ENCODE data around the gene GALNT6. TPM values are rescaled to one million over a fixed set of nuclear protein-coding genes. Genes with fewer than 3 reads are reported as not detected.

Gene GALNT6
- polyA plus RNA-seq, 4 donors, result 8.4 to 45.2 (median 22.5) TPM

GRCh38 chr12:51383269-51383905 lies 7.8 kb downstream of the GALNT6 start:
- FAIRE-seq (no peak), DNase-seq (no peak)
- 62 to 72% (median 69%) methylated on average over 6 of the region's 6 CpGs for WGBS, 3 donors
- Histone ChIP-seq H3K4me3 (ENCODE audit: low read depth in 1 of 3, low read length in 3 of 3) (no peak overlapping the region), H3K4me1 (ENCODE audit: control insufficient read depth in 3 of 3, insufficient read depth in 2 of 3, low read depth in 1 of 3, low read length in 2 of 3) (peaks cover 0 to 19% (median 0%) of the 10 kb centered on the region in 3 donors), H3K27me3 (ENCODE audit: control insufficient read depth in 3 of 3, insufficient read depth in 3 of 3, low read length in 3 of 3) (no peaks in the 10 kb centered on the region), H3K36me3 (ENCODE audit: control insufficient read depth in 3 of 3, insufficient read depth in 2 of 3, low read depth in 1 of 3, low read length in 3 of 3) (peaks cover 0 to 58% (median 16%) of the 10 kb centered on the region in 3 donors), H3K27ac (ENCODE audit: low read depth in 1 of 3, low read length in 2 of 3) (no peak overlapping the region), H3K9me3 (ENCODE audit: control insufficient read depth in 2 of 2, insufficient read depth in 1 of 2, low read depth in 1 of 2, low read length in 1 of 2) (no peaks in the 10 kb centered on the region)

- FAIRE-seq (no peak), DNase-seq (no peak)
- WGBS, 3 donors, result 88 to 95% (median 95%) methylated on average over 7 of the region's 7 CpGs
- no peak overlapping the region for H3K27ac ChIP-seq (ENCODE audit: low read depth in 1 of 3, low read length in 2 of 3)
- H3K36me3 ChIP-seq (ENCODE audit: control insufficient read depth in 3 of 3, insufficient read depth in 2 of 3, low read depth in 1 of 3, low read length in 3 of 3), result peaks cover 0 to 64% (median 18%) of the 10 kb centered on the region in 3 donors
- H3K4me3 ChIP-seq (ENCODE audit: low read depth in 1 of 3, low read length in 3 of 3), result no peak overlapping the region
- no peaks in the 10 kb centered on the region for H3K9me3 ChIP-seq (ENCODE audit: control insufficient read depth in 2 of 2, insufficient read depth in 1 of 2, low read depth in 1 of 2, low read length in 1 of 2)
- H3K4me1 ChIP-seq (ENCODE audit: control insufficient read depth in 3 of 3, insufficient read depth in 2 of 3, low read depth in 1 of 3, low read length in 2 of 3), result peaks cover 0 to 14% (median 0%) of the 10 kb centered on the region in 3 donors
- no peaks in the 10 kb centered on the region for H3K27me3 ChIP-seq (ENCODE audit: control insufficient read depth in 3 of 3, insufficient read depth in 3 of 3, low read length in 3 of 3)
Observed at GRCh38 chr12:51382173-51382572, 9.0 kb downstream of the GALNT6 start.

GRCh38 chr12:51381226-51382079 lies 9.8 kb downstream of the GALNT6 start:
- FAIRE-seq (no peak), DNase-seq (no peak)
- no peaks in the 10 kb centered on the region for H3K9me3 ChIP-seq (ENCODE audit: control insufficient read depth in 2 of 2, insufficient read depth in 1 of 2, low read depth in 1 of 2, low read length in 1 of 2)
- H3K4me3 ChIP-seq (ENCODE audit: low read depth in 1 of 3, low read length in 3 of 3), result no peak overlapping the region
- H3K27me3 ChIP-seq (ENCODE audit: control insufficient read depth in 3 of 3, insufficient read depth in 3 of 3, low read length in 3 of 3), result no peaks in the 10 kb centered on the region
- H3K4me1 ChIP-seq (ENCODE audit: control insufficient read depth in 3 of 3, insufficient read depth in 2 of 3, low read depth in 1 of 3, low read length in 2 of 3), result peaks cover 0 to 10% (median 0%) of the 10 kb centered on the region in 3 donors
- H3K27ac ChIP-seq (ENCODE audit: low read depth in 1 of 3, low read length in 2 of 3), result no peak overlapping the region
- 47 to 56% (median 53%) methylated on average over 5 of the region's 5 CpGs for WGBS, 3 donors
- peaks cover 0 to 71% (median 21%) of the 10 kb centered on the region in 3 donors for H3K36me3 ChIP-seq (ENCODE audit: control insufficient read depth in 3 of 3, insufficient read depth in 2 of 3, low read depth in 1 of 3, low read length in 3 of 3)

DNA sequence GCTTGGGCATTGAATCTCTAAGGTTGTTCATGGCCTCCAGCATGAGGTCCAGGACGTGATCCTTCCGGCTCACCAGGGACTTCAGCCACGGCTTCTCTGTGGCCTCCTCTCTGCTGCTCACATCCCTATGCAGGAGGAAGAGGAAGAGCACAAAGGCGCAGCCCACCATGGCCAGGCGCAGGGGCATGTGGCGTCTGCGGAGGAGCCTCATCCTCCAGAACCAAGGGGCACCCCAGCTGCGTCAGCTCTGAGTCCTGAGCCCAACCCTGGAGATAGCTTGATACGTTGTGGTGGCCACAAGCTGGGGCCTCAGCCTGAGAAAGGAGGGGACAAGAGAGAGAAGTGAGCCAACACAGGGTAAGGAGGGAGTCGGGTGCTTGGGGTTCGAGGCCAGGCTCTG lies 11.6 kb downstream of the GALNT6 start:
- no peak for DNase-seq

DNA sequence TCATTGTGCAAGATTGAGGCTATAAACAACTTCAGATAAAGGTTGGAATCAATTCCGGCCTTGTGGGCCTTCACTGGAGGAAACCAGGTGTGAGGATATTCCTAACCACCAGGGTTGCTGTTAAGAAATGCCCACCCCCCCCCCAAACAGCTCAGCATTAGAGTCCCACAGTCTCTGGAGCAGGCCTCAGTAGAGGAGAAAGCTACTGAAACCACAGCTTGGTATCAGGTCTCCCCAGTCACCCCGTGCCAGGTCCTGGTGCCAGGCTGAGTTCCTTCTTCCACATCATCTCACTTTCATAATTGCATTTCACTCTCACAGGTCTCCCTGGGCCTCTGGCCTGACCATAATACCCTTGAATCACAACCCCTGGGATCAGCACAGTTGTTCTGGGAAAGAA lies 12.5 kb downstream of the GALNT6 start:
- peaks cover 0 to 3% (median 0%) of the 10 kb centered on the region in 3 donors for H3K4me1 ChIP-seq (ENCODE audit: control insufficient read depth in 3 of 3, insufficient read depth in 2 of 3, low read depth in 1 of 3, low read length in 2 of 3)
- DNase-seq (no peak), FAIRE-seq (no peak)
- no peak overlapping the region for H3K4me3 ChIP-seq (ENCODE audit: low read depth in 1 of 3, low read length in 3 of 3)
- H3K9me3 ChIP-seq (ENCODE audit: control insufficient read depth in 2 of 2, insufficient read depth in 1 of 2, low read depth in 1 of 2, low read length in 1 of 2), result no peaks in the 10 kb centered on the region
- no peaks in the 10 kb centered on the region for H3K27me3 ChIP-seq (ENCODE audit: control insufficient read depth in 3 of 3, insufficient read depth in 3 of 3, low read length in 3 of 3)
- peaks cover 0 to 80% (median 23%) of the 10 kb centered on the region in 3 donors for H3K36me3 ChIP-seq (ENCODE audit: control insufficient read depth in 3 of 3, insufficient read depth in 2 of 3, low read depth in 1 of 3, low read length in 3 of 3)
- WGBS, 3 donors, result 73 to 93% (median 79%) methylated on average over 2 of the region's 2 CpGs
- no peak overlapping the region for H3K27ac ChIP-seq (ENCODE audit: low read depth in 1 of 3, low read length in 2 of 3)

More for the DNA sequence above, 11.6 kb downstream of the GALNT6 start:
- Histone ChIP-seq H3K4me1 (ENCODE audit: control insufficient read depth in 3 of 3, insufficient read depth in 2 of 3, low read depth in 1 of 3, low read length in 2 of 3) (peaks cover 0 to 3% (median 0%) of the 10 kb centered on the region in 3 donors), H3K36me3 (ENCODE audit: control insufficient read depth in 3 of 3, insufficient read depth in 2 of 3, low read depth in 1 of 3, low read length in 3 of 3) (peaks cover 0 to 80% (median 23%) of the 10 kb centered on the region in 3 donors), H3K4me3 (ENCODE audit: low read depth in 1 of 3, low read length in 3 of 3) (no peak overlapping the region), H3K27me3 (ENCODE audit: control insufficient read depth in 3 of 3, insufficient read depth in 3 of 3, low read length in 3 of 3) (no peaks in the 10 kb centered on the region), H3K27ac (ENCODE audit: low read depth in 1 of 3, low read length in 2 of 3) (no peak overlapping the region), H3K9me3 (ENCODE audit: control insufficient read depth in 2 of 2, insufficient read depth in 1 of 2, low read depth in 1 of 2, low read length in 1 of 2) (no peaks in the 10 kb centered on the region)
- WGBS, 3 donors, result 93 to 97% (median 94%) methylated on average over 11 of the region's 11 CpGs
- FAIRE-seq, result no peak

GRCh38 chr12:51377099-51377984 lies 13.9 kb downstream of the GALNT6 start:
- WGBS, 3 donors, result 85 to 91% (median 86%) methylated on average over 11 of the region's 11 CpGs
- Histone ChIP-seq H3K4me1 (ENCODE audit: control insufficient read depth in 3 of 3, insufficient read depth in 2 of 3, low read depth in 1 of 3, low read length in 2 of 3) (no peaks in the 10 kb centered on the region), H3K4me3 (ENCODE audit: low read depth in 1 of 3, low read length in 3 of 3) (no peak overlapping the region), H3K27me3 (ENCODE audit: control insufficient read depth in 3 of 3, insufficient read depth in 3 of 3, low read length in 3 of 3) (no peaks in the 10 kb centered on the region), H3K9me3 (ENCODE audit: control insufficient read depth in 2 of 2, insufficient read depth in 1 of 2, low read depth in 1 of 2, low read length in 1 of 2) (no peaks in the 10 kb centered on the region), H3K27ac (ENCODE audit: low read depth in 1 of 3, low read length in 2 of 3) (no peak overlapping the region), H3K36me3 (ENCODE audit: control insufficient read depth in 3 of 3, insufficient read depth in 2 of 3, low read depth in 1 of 3, low read length in 3 of 3) (peaks cover 0 to 75% (median 22%) of the 10 kb centered on the region in 3 donors)
- DNase-seq (no peak), FAIRE-seq (no peak)

- 76 to 92% (median 85%) methylated on average over 5 of the region's 5 CpGs for WGBS, 3 donors
- Histone ChIP-seq H3K27ac (ENCODE audit: low read depth in 1 of 3, low read length in 2 of 3) (no peak overlapping the region), H3K4me3 (ENCODE audit: low read depth in 1 of 3, low read length in 3 of 3) (no peak overlapping the region), H3K36me3 (ENCODE audit: control insufficient read depth in 3 of 3, insufficient read depth in 2 of 3, low read depth in 1 of 3, low read length in 3 of 3) (peaks cover 0 to 64% (median 21%) of the 10 kb centered on the region in 3 donors), H3K9me3 (ENCODE audit: control insufficient read depth in 2 of 2, insufficient read depth in 1 of 2, low read depth in 1 of 2, low read length in 1 of 2) (no peaks in the 10 kb centered on the region), H3K27me3 (ENCODE audit: control insufficient read depth in 3 of 3, insufficient read depth in 3 of 3, low read length in 3 of 3) (no peaks in the 10 kb centered on the region), H3K4me1 (ENCODE audit: control insufficient read depth in 3 of 3, insufficient read depth in 2 of 3, low read depth in 1 of 3, low read length in 2 of 3) (peaks cover 0 to 10% (median 0%) of the 10 kb centered on the region in 3 donors)
- FAIRE-seq (no peak), DNase-seq (no peak)
Observed at GRCh38 chr12:51374856-51375255, 16.4 kb downstream of the GALNT6 start.

- DNase-seq (no peak), FAIRE-seq (no peak)
- no peak overlapping the region for H3K4me3 ChIP-seq (ENCODE audit: low read depth in 1 of 3, low read length in 3 of 3)
- H3K36me3 ChIP-seq (ENCODE audit: control insufficient read depth in 3 of 3, insufficient read depth in 2 of 3, low read depth in 1 of 3, low read length in 3 of 3), result peaks cover 0 to 62% (median 18%) of the 10 kb centered on the region in 3 donors
- H3K27ac ChIP-seq (ENCODE audit: low read depth in 1 of 3, low read length in 2 of 3), result no peak overlapping the region
- no peaks in the 10 kb centered on the region for H3K9me3 ChIP-seq (ENCODE audit: control insufficient read depth in 2 of 2, insufficient read depth in 1 of 2, low read depth in 1 of 2, low read length in 1 of 2)
- peaks cover 0 to 10% (median 2%) of the 10 kb centered on the region in 3 donors for H3K4me1 ChIP-seq (ENCODE audit: control insufficient read depth in 3 of 3, insufficient read depth in 2 of 3, low read depth in 1 of 3, low read length in 2 of 3)
- WGBS, 3 donors, result 72 to 95% (median 94%) methylated on average over 2 of the region's 2 CpGs
- H3K27me3 ChIP-seq (ENCODE audit: control insufficient read depth in 3 of 3, insufficient read depth in 3 of 3, low read length in 3 of 3), result no peaks in the 10 kb centered on the region
Observed at GRCh38 chr12:51374361-51374760, 16.8 kb downstream of the GALNT6 start.
